Femur (tissue), 1 donor: ENCODE results near the gene SLC35F6.
A peak's percentile ranks its signal among the peaks of the same experiment; 100 is the strongest.
"Not testable (repeated sequence)": the region's sequence is repeated elsewhere in the genome, so short reads cannot be mapped to it uniquely, and the experiment has no call there.

Experiments used
- DNase-seq: peaks from one replicate; pipeline ENCODE4 v3.0.0-alpha.2; 2017

Gene SLC35F6

GRCh38 chr2:26731714-26732113, 32.4 kb upstream of the SLC35F6 start:
- no peak for DNase-seq

- DNase-seq: no peak
Measured at GRCh38 chr2:26732446-26732845, 31.6 kb upstream of the SLC35F6 start.

- DNase-seq: no peak
Measured at GRCh38 chr2:26733413-26733812, 30.7 kb upstream of the SLC35F6 start.

GRCh38 chr2:26735097-26735496, 29.0 kb upstream of the SLC35F6 start:
- no peak for DNase-seq

- no peak for DNase-seq
Measured at GRCh38 chr2:26735883-26736588, 28.0 kb upstream of the SLC35F6 start.

- no peak for DNase-seq
Measured at GRCh38 chr2:26737221-26737620, 26.9 kb upstream of the SLC35F6 start.

GRCh38 chr2:26738481-26738880, 25.6 kb upstream of the SLC35F6 start:
- DNase-seq: no peak

GRCh38 chr2:26739514-26739913, 24.6 kb upstream of the SLC35F6 start:
- no peak for DNase-seq

GRCh38 chr2:26740346-26740745, 23.7 kb upstream of the SLC35F6 start:
- DNase-seq: no peak

- peak; percentile 55 for DNase-seq
Measured at GRCh38 chr2:26740890-26741302, 23.2 kb upstream of the SLC35F6 start.

GRCh38 chr2:26742048-26742770, 21.9 kb upstream of the SLC35F6 start:
- DNase-seq: no peak

- DNase-seq: no peak
Measured at GRCh38 chr2:26743852-26744251, 20.2 kb upstream of the SLC35F6 start.

- DNase-seq: no peak
Measured at GRCh38 chr2:26744953-26745352, 19.1 kb upstream of the SLC35F6 start.

GRCh38 chr2:26745609-26746327, 18.3 kb upstream of the SLC35F6 start:
- DNase-seq: peak; percentile 86

GRCh38 chr2:26746934-26747333, 17.1 kb upstream of the SLC35F6 start:
- DNase-seq: no peak

GRCh38 chr2:26749787-26750420, 14.2 kb upstream of the SLC35F6 start:
- DNase-seq: not testable (repeated sequence)

- not testable (repeated sequence) for DNase-seq
Measured at GRCh38 chr2:26750467-26750866, 13.6 kb upstream of the SLC35F6 start.

- no peak for DNase-seq
Measured at GRCh38 chr2:26752656-26753055, 11.4 kb upstream of the SLC35F6 start.

GRCh38 chr2:26754539-26754938, 9.5 kb upstream of the SLC35F6 start:
- DNase-seq: no peak

GRCh38 chr2:26754972-26755670, 9.0 kb upstream of the SLC35F6 start:
- no peak for DNase-seq

GRCh38 chr2:26756337-26756736, 7.7 kb upstream of the SLC35F6 start:
- DNase-seq: no peak
